Endothelial cell of umbilical vein (primary cell): ENCODE results near the gene ABCC11.

Experiments
- EZH2 ChIP-seq: IDR thresholded peaks from 2 replicates; pipeline ENCODE4 v1.6.1; 2012; ENCODE audit warnings: borderline replicate concordance, low read depth, mild to moderate bottlenecking, moderate library complexity, low read length, inconsistent platforms; ENCODE audit not compliant: severe bottlenecking
- POLR2A ChIP-seq: IDR thresholded peaks from 2 replicates; pipeline ENCODE4 v1.6.1; 2012; ENCODE audit warnings: low read depth, mild to moderate bottlenecking, control low read depth, low read length
- POLR2AphosphoS5 ChIP-seq: IDR thresholded peaks from 2 replicates; pipeline ENCODE4 v1.6.1; 2012; ENCODE audit warnings: low read depth, mild to moderate bottlenecking, control low read depth, low read length, moderate library complexity; ENCODE audit not compliant: insufficient read depth
- TF ChIP-seq, protein P1 (sequence below): IDR thresholded peaks from 2 replicates; pipeline ENCODE4 v1.6.1; 2011; ENCODE audit not compliant: insufficient read depth, insufficient read length
- TF ChIP-seq, protein P2 (sequence below), 2 donors: IDR thresholded peaks; 1 replicate in 1 of 2; 2 replicates in 1 of 2; pipeline ENCODE4 v1.5.1; 2011; ENCODE audit warnings: low read length in 2 of 2, mild to moderate bottlenecking in 2 of 2, moderate library complexity in 2 of 2, control low read depth in 1 of 2, inconsistent platforms in 1 of 2, low read depth in 1 of 2; ENCODE audit not compliant: insufficient read depth in 1 of 2; ENCODE audit errors: extremely low read depth in 1 of 2

DNA sequence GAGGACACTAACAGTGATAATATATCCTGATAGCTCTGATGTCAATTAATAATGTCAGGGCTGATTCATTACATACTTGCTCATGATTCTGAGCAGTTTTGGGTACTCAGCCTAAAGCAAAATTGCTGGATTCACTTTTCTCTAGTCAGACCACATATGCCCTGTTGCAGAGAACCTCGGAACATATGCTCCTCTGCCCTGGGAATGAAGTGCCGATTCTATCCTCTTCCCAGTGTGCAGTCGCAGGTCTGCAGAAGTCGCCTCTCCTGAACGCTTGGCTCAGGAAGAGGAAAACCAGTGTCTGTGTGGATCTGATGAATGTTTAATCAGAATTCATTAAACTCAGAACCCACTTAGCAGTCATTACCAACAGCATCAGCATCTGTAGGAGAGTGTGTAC is 126.1 kb downstream of the ABCC11 start:
- TF ChIP-seq POLR2AphosphoS5 = no peak
- TF ChIP-seq, protein P1, sequence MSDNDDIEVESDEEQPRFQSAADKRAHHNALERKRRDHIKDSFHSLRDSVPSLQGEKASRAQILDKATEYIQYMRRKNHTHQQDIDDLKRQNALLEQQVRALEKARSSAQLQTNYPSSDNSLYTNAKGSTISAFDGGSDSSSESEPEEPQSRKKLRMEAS = no peak
- TF ChIP-seq EZH2 = no peak
- TF ChIP-seq, protein P2, sequence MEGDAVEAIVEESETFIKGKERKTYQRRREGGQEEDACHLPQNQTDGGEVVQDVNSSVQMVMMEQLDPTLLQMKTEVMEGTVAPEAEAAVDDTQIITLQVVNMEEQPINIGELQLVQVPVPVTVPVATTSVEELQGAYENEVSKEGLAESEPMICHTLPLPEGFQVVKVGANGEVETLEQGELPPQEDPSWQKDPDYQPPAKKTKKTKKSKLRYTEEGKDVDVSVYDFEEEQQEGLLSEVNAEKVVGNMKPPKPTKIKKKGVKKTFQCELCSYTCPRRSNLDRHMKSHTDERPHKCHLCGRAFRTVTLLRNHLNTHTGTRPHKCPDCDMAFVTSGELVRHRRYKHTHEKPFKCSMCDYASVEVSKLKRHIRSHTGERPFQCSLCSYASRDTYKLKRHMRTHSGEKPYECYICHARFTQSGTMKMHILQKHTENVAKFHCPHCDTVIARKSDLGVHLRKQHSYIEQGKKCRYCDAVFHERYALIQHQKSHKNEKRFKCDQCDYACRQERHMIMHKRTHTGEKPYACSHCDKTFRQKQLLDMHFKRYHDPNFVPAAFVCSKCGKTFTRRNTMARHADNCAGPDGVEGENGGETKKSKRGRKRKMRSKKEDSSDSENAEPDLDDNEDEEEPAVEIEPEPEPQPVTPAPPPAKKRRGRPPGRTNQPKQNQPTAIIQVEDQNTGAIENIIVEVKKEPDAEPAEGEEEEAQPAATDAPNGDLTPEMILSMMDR (IDR thresholded peaks at IDR 0.05; ENCODE audit: extremely low read depth in 1 of 2, insufficient read depth in 1 of 2, low read depth in 1 of 2, low read length in 2 of 2) = no peak
- no peak for TF ChIP-seq POLR2A
